Endothelial cell of umbilical vein (primary cell): Measurements from ENCODE around the gene ATOSB. TPM values are rescaled to one million over a fixed set of nuclear protein-coding genes. Genes with fewer than 3 reads are reported as not detected.
A peak's percentile ranks its signal among the peaks of the same experiment; 100 is the strongest.

ENCODE experiments used
- BruUV-seq: library from RNA; stranded (reverse); fragments of 400-500 nt; replicated peaks from 2 replicates; lab custom pipeline; 2021; lab: Mats Ljungman, UMichigan
- CTCF ChIA-PET: fragments of 300-600, 350-600 bp; sonication (Branson Sonifier 250); formaldehyde crosslinking; loops from one replicate; lab custom pipeline; 2021; ENCODE audit warnings: antibody characterized with exemption, inconsistent platforms; lab: Charles Lee
- POLR2A ChIA-PET: fragments of 300-600, 350-600 bp; sonication (Branson Sonifier 250); formaldehyde crosslinking; loops from one replicate; lab custom pipeline; 2021; ENCODE audit warnings: antibody characterized with exemption, inconsistent platforms; lab: Charles Lee
- DNase-seq: peaks from one replicate; pipeline ENCODE4 v3.0.0-alpha.2; 2011; ENCODE audit warnings: low read depth, low spot score
- FAIRE-seq: peaks from 2 replicates; lab custom pipeline; 2011; peaks lifted over from hg19 to GRCh38; lab: Jason Lieb, UNC
- H2AFZ ChIP-seq: 2 replicates; pipeline ENCODE4 v1.6.0; 2012; ENCODE audit warnings: low read depth, low read length, control low read depth, inconsistent platforms
- H3K27ac ChIP-seq: 2 replicates; pipeline ENCODE4 v1.5.1; 2011; ENCODE audit warnings: low read depth, mild to moderate bottlenecking, control low read depth, low read length, moderate library complexity; ENCODE audit not compliant: insufficient read depth
- H3K27me3 ChIP-seq, 2 experiments: 2 replicates each; pipeline versions ENCODE4 v1.6.0 to v1.6.1; 2011; ENCODE audit warnings: low read length in 2 of 2, mixed read lengths in 1 of 2; ENCODE audit not compliant: control insufficient read depth in 2 of 2, insufficient read depth in 2 of 2
- H3K36me3 ChIP-seq, 2 experiments: 2 replicates in 1 of 2; 3 replicates in 1 of 2; pipeline ENCODE4 v1.5.1; 2011; ENCODE audit warnings: low read length in 2 of 2, mild to moderate bottlenecking in 1 of 2, moderate library complexity in 1 of 2; ENCODE audit not compliant: control insufficient read depth in 2 of 2, insufficient read depth in 2 of 2; ENCODE audit errors: extremely low read depth in 1 of 2
- H3K4me1 ChIP-seq: 3 replicates; pipeline ENCODE4 v1.5.1; 2011; ENCODE audit warnings: mild to moderate bottlenecking, low read length; ENCODE audit not compliant: control insufficient read depth, insufficient read depth; ENCODE audit errors: extremely low read depth
- H3K4me2 ChIP-seq: 2 replicates; pipeline ENCODE4 v1.6.1; 2011; ENCODE audit warnings: low read length, control low read depth, mixed read lengths; ENCODE audit not compliant: insufficient read depth
- H3K4me3 ChIP-seq, 3 experiments: fragments of 200-600 bp in 1 of 3; sonication (generic), shearing (Covaris generic) in 1 of 3; replicated peaks in 1 of 3; 2 replicates each; pipeline ENCODE4 v1.5.1; 2011 to 2016; ENCODE audit warnings: control low read depth in 3 of 3, low read length in 3 of 3, mild to moderate bottlenecking in 2 of 3, inconsistent platforms in 1 of 3, low read depth in 1 of 3, moderate library complexity in 1 of 3; ENCODE audit not compliant: insufficient read depth in 1 of 3
- H3K79me2 ChIP-seq: 2 replicates; pipeline ENCODE4 v1.6.0; 2012; ENCODE audit warnings: low read length, inconsistent platforms; ENCODE audit not compliant: control insufficient read depth, insufficient read depth
- H3K9ac ChIP-seq: replicated peaks from 2 replicates; pipeline ENCODE3; 2011; ENCODE audit warnings: low read length, control low read depth; ENCODE audit not compliant: insufficient read depth; ENCODE audit errors: extremely low read depth
- H3K9me1 ChIP-seq: replicated peaks from 3 replicates; pipeline ENCODE4 v1.6.0; 2011; ENCODE audit warnings: mild to moderate bottlenecking, low read length; ENCODE audit not compliant: control insufficient read depth, insufficient read depth; ENCODE audit errors: extremely low read depth
- H3K9me3 ChIP-seq: replicated peaks from 2 replicates; pipeline ENCODE4 v1.5.1; 2012; ENCODE audit warnings: low read length, inconsistent platforms; ENCODE audit not compliant: control insufficient read depth, insufficient read depth
- H4K20me1 ChIP-seq: replicated peaks from 2 replicates; pipeline ENCODE3; 2011; ENCODE audit warnings: mild to moderate bottlenecking, low read length; ENCODE audit not compliant: control insufficient read depth, insufficient read depth; ENCODE audit errors: extremely low read depth
- CTCF ChIP-seq, 2 donors: IDR thresholded peaks; 1 replicate in 1 of 2; 2 replicates in 1 of 2; pipeline ENCODE4 v1.5.1; 2011; ENCODE audit warnings: low read length in 2 of 2, mild to moderate bottlenecking in 2 of 2, moderate library complexity in 2 of 2, control low read depth in 1 of 2, inconsistent platforms in 1 of 2, low read depth in 1 of 2; ENCODE audit not compliant: insufficient read depth in 1 of 2; ENCODE audit errors: extremely low read depth in 1 of 2
- EZH2 ChIP-seq: IDR thresholded peaks from 2 replicates; pipeline ENCODE4 v1.6.1; 2012; ENCODE audit warnings: borderline replicate concordance, low read depth, mild to moderate bottlenecking, moderate library complexity, low read length, inconsistent platforms; ENCODE audit not compliant: severe bottlenecking
- FOS ChIP-seq: IDR thresholded peaks from 2 replicates; pipeline ENCODE4 v1.6.1; 2011; ENCODE audit warnings: mild to moderate bottlenecking, low read length, moderate library complexity, borderline replicate concordance; ENCODE audit not compliant: insufficient read depth
- GATA2 ChIP-seq: IDR thresholded peaks from 2 replicates; pipeline ENCODE4 v1.7.0; 2011; ENCODE audit warnings: low read depth, mild to moderate bottlenecking, moderate library complexity, mixed read lengths, low read length; ENCODE audit not compliant: insufficient read length, insufficient read depth
- JUN ChIP-seq: IDR thresholded peaks from 2 replicates; pipeline ENCODE4 v1.6.1; 2011; ENCODE audit warnings: borderline replicate concordance, low read depth; ENCODE audit not compliant: insufficient read length, insufficient read depth
- MAX ChIP-seq: IDR thresholded peaks from 2 replicates; pipeline ENCODE4 v1.6.1; 2011; ENCODE audit not compliant: insufficient read depth, insufficient read length
- MYC ChIP-seq: IDR thresholded peaks from one replicate; pipeline ENCODE4 v1.6.1; 2011; ENCODE audit warnings: mild to moderate bottlenecking, low read depth, low read length
- POLR2A ChIP-seq: IDR thresholded peaks from 2 replicates; pipeline ENCODE4 v1.6.1; 2012; ENCODE audit warnings: low read depth, mild to moderate bottlenecking, control low read depth, low read length
- POLR2AphosphoS5 ChIP-seq: IDR thresholded peaks from 2 replicates; pipeline ENCODE4 v1.6.1; 2012; ENCODE audit warnings: low read depth, mild to moderate bottlenecking, control low read depth, low read length, moderate library complexity; ENCODE audit not compliant: insufficient read depth
- dilution Hi-C: fragments of 300-500 bp; cut with MboI; formaldehyde crosslinking; loops from one replicate; pipeline ENCODE4 v1.15.0; 2019; ENCODE audit warnings: low sequenced_read_pairs; ENCODE audit not compliant: extremely low pct_ligation_motif_present
- intact Hi-C: fragments of 100-400 bp; cut with micrococcal nuclease; formaldehyde crosslinking; loops from one replicate; pipeline ENCODE4 v1.10.0; 2022
- polyA plus RNA-seq, 4 experiments: library from polyadenylated mRNA; depleted of rRNA in 3 of 4; stranded (reverse) in 3 of 4; unstranded in 1 of 4; fragments of >200 nt; gene quantifications; 2 replicates each; pipeline versions ENCODE4 v1.2.1 to v1.2.3, GENCODE V29; 2011 to 2012; ENCODE audit warnings: missing spikeins in 1 of 4
- total RNA-seq: library from RNA; stranded (reverse); gene quantifications from 2 replicates; pipeline ENCODE4 v1.2.3, GENCODE V29; 2021

The ATOSB gene
- total and polyA plus RNA-seq, 2 donors (not counting 3 experiments of a cell fraction or from before 2014, with no cell fraction given): 34.7 to 58.0 TPM

- H3K4me3 ChIP-seq: no peak overlapping the region
- peaks cover 16% of the 10 kb centered on the region for H4K20me1 ChIP-seq
- BruUV-seq: no TSS peak
Measured at GRCh38 chr9:35069020-35069419, 46.6 kb downstream of the ATOSB start.

More at GRCh38 chr9:35069020-35069419, 46.6 kb downstream of the ATOSB start:
- DNase-seq: no peak
- H3K4me2 ChIP-seq: peak overlapping the region; percentile 17
- H2AFZ ChIP-seq: no peak overlapping the region
- intact Hi-C loops: no loop called here
- ChIA-PET POLR2A (interaction anchor here (0.6 to 0.7 kb wide), 3 partner anchors 36 to 299 kb away, joined by 3 to 15 read pairs (median 3); no protein-coding TSS in a partner anchor), CTCF (interaction anchor here (0.9 kb wide), 1 partner anchor 85 kb away, joined by 4 read pairs; no protein-coding TSS in a partner anchor)
- H3K27ac ChIP-seq: no peak overlapping the region
- dilution Hi-C loops: no loop called here
- FAIRE-seq: peak; percentile 24
- no peaks in the 10 kb centered on the region for H3K9me3 ChIP-seq
- TF ChIP-seq MAX (no peak), FOS (no peak), MYC (no peak), EZH2 (no peak), JUN (no peak), GATA2 (no peak), POLR2A (no peak), POLR2AphosphoS5 (no peak), CTCF (IDR thresholded peaks at IDR 0.05; ENCODE audit: extremely low read depth in 1 of 2, insufficient read depth in 1 of 2, low read depth in 1 of 2, low read length in 2 of 2) (no peak)
- no peak overlapping the region for H3K9ac ChIP-seq
- H3K4me1 ChIP-seq: peaks cover 29% of the 10 kb centered on the region
- H3K9me1 ChIP-seq: no peaks in the 10 kb centered on the region
- H3K36me3 ChIP-seq: peaks cover 27 to 30% of the 10 kb centered on the region in 2 experiments
- peaks cover 67% of the 10 kb centered on the region for H3K79me2 ChIP-seq
- no peaks in the 10 kb centered on the region for H3K27me3 ChIP-seq
